WTC11 (cell line): ENCODE measurements around the gene GALNT6.

ENCODE experiments used
- ATF1 ChIP-seq: sonication (generic); formaldehyde crosslinking; IDR thresholded peaks from 2 replicates; pipeline ENCODE4 v1.8.1; 2023; ENCODE audit warnings: mild to moderate bottlenecking, moderate library complexity, missing genetic modification reagents
- ATF2 ChIP-seq: sonication (generic); formaldehyde crosslinking; IDR thresholded peaks from 2 replicates; pipeline ENCODE4 v1.8.1; 2022; ENCODE audit warnings: low read depth, missing genetic modification reagents, borderline replicate concordance
- SP1 ChIP-seq: sonication (generic); formaldehyde crosslinking; conservative IDR thresholded peaks from 2 replicates; pipeline ENCODE4 v1.8.1; 2022; ENCODE audit warnings: missing genetic modification reagents
- ZNF138 ChIP-seq: sonication (generic); formaldehyde crosslinking; conservative IDR thresholded peaks from 2 replicates; pipeline ENCODE4 v1.8.1; 2022; ENCODE audit warnings: mild to moderate bottlenecking, moderate library complexity, missing genetic modification reagents
- TF ChIP-seq, protein P1 (sequence below): sonication (generic); formaldehyde crosslinking; IDR thresholded peaks from 2 replicates; pipeline ENCODE4 v1.8.0; 2022; ENCODE audit warnings: mild to moderate bottlenecking, missing genetic modification reagents
- TF ChIP-seq, protein P2 (sequence below): sonication (generic); formaldehyde crosslinking; IDR thresholded peaks from 2 replicates; pipeline ENCODE4 v1.8.1; 2022; ENCODE audit warnings: mild to moderate bottlenecking, missing genetic modification reagents, moderate library complexity, borderline replicate concordance

DNA sequence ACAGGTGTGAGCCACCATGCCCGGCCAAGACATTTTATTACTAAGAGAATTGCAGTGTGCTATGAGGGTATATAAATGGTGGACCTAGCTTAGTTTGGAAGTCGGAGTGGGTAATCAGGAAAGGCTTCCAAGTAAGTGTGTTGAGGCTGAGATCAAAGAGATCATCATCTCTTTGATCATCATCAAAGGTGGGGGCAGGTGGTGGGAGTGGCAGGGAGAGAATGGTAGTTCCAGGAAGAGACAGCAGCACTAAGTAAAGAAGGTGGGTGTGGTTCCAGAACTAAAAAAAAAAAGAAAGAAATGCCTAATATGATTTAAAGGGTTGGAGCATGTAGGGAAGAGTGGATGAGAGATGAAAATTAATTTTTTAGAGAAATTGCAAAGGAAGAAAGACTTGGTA, 48.1 kb upstream of the GALNT6 start:
- TF ChIP-seq ZNF138 = no peak
- no peak for TF ChIP-seq ATF1
- TF ChIP-seq, protein P1, sequence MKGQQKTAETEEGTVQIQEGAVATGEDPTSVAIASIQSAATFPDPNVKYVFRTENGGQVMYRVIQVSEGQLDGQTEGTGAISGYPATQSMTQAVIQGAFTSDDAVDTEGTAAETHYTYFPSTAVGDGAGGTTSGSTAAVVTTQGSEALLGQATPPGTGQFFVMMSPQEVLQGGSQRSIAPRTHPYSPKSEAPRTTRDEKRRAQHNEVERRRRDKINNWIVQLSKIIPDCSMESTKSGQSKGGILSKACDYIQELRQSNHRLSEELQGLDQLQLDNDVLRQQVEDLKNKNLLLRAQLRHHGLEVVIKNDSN = no peak
- no peak for TF ChIP-seq ATF2
- no peak for TF ChIP-seq SP1 (CRISPR knock-in tag)
- TF ChIP-seq, protein P2, sequence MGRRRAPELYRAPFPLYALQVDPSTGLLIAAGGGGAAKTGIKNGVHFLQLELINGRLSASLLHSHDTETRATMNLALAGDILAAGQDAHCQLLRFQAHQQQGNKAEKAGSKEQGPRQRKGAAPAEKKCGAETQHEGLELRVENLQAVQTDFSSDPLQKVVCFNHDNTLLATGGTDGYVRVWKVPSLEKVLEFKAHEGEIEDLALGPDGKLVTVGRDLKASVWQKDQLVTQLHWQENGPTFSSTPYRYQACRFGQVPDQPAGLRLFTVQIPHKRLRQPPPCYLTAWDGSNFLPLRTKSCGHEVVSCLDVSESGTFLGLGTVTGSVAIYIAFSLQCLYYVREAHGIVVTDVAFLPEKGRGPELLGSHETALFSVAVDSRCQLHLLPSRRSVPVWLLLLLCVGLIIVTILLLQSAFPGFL (CRISPR knock-in tag) = no peak
